Activated CD4-positive, alpha-beta T cell treated with anti-CD3 and anti-CD28 coated beads, Interleukin-2, amount 10 ng/mL, durations not matched to agents 7 days and 5 days (primary cell): ENCODE results near the gene SNX32. TPM values are rescaled to one million over a fixed set of nuclear protein-coding genes. Genes with fewer than 3 reads are reported as not detected.

Source experiments
- CTCF ChIA-PET: fragments of 350-600 bp; sonication (Branson Sonifier 250); formaldehyde crosslinking; loops from one replicate; lab custom pipeline; 2021; ENCODE audit warnings: antibody characterized with exemption; lab: Charles Lee
- POLR2A ChIA-PET: fragments of 350-600 bp; sonication (Branson Sonifier 250); formaldehyde crosslinking; loops from one replicate; lab custom pipeline; 2021; ENCODE audit warnings: antibody characterized with exemption; lab: Charles Lee
- DNase-seq: peaks from one replicate; pipeline ENCODE4 v3.0.0-alpha.2; 2020
- H3K27ac Mint-ChIP-seq: one replicate; pipeline ENCODE4 v1.8.0; 2021; ENCODE audit warnings: mild to moderate bottlenecking, moderate library complexity, mixed read lengths
- H3K27me3 Mint-ChIP-seq: one replicate; pipeline ENCODE4 v1.8.0; 2021; ENCODE audit warnings: mixed read lengths
- H3K36me3 Mint-ChIP-seq: one replicate; pipeline ENCODE4 v1.8.0; 2021; ENCODE audit warnings: low read depth, mixed read lengths
- H3K4me1 Mint-ChIP-seq: one replicate; pipeline ENCODE4 v1.8.0; 2021; ENCODE audit warnings: mixed read lengths
- H3K4me3 Mint-ChIP-seq: one replicate; pipeline ENCODE4 v1.8.0; 2021; ENCODE audit warnings: mild to moderate bottlenecking, moderate library complexity, mixed read lengths
- H3K9me3 Mint-ChIP-seq: one replicate; pipeline ENCODE4 v1.8.0; 2021; ENCODE audit warnings: mixed read lengths
- total RNA-seq, 2 experiments: library from RNA; stranded (reverse); gene quantifications; one replicate each; pipeline ENCODE4 v1.2.3, GENCODE V29; 2021

Gene SNX32
- total RNA-seq, 2 experiments from 2014 or later = 2.1 to 2.2 TPM

DNA sequence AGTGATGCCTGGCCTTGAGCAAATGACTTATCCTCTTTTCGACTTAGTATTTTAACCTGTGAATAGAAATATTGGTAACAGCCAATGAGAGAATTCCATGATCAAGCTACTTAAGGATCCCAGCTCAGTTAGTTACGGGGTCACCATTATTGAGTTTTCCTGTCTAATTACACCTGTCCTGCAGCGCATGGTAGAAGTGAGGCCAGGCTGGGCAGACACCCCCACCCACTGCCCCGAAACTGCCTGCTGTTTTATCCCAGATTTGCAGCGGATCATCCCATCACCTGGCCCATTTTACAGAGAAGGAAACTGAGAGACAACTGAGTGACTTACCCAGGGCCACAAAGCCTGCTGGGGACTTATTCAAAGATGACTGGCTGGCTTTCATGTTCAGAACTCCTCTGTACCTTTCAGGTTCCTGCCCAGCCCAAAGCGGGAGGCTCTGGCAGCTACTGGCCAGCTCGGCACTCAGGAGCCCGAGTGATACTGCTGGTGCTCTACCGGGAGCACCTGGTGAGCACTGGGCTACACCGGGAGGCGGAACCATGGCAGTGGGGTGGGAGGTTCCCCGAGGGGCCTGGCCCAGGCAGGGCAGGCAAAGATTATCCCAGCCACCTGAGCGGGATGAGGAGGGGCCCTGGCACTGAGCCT, 27.9 kb downstream of the SNX32 start:
- Mint-ChIP-seq H3K4me3 (peak overlapping the region; percentile 97), H3K9me3 (no peaks in the 10 kb centered on the region), H3K27ac (peak overlapping the region; percentile 99), H3K36me3 (peaks cover 37% of the 10 kb centered on the region), H3K4me1 (peaks cover 33% of the 10 kb centered on the region), H3K27me3 (no peaks in the 10 kb centered on the region)
- ChIA-PET CTCF (interaction anchor here (0.9 to 25.8 kb wide), 8 partner anchors 8 to 150 kb away, joined by 3 to 590 read pairs (median 22); partner anchors contain the start of genes AP5B1, CCDC85B, CTSW and FIBP), POLR2A (no interaction called here)
- DNase-seq = no peak

DNA sequence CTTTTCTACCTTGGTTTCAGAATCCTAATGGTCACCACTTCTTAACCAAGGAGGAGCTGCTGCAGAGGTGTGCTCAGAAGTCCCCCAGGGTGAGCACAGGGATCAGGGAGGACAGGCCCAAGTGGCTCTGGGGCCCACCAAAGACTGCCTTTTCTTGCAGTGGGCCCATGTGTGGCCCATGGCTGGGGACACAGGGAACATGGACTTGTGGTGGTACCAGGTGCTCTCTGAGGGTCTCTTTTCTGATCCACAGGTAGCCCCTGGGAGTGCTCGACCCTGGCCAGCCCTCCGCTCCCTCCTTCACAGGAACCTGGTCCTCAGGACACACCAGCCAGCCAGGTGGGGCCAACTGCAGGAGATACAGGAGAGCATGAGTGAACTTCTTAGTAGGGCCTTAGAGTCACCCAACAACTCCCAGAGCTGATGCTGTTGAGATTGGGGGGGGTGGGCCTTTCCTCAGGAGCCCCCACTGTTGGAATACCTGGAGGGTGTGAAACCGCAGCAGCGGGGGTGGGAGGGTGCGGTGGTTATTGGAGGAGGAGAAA, 28.5 kb downstream of the SNX32 start:
- Mint-ChIP-seq H3K4me1 (peaks cover 31% of the 10 kb centered on the region), H3K4me3 (peak overlapping the region; percentile 97), H3K27ac (peak overlapping the region; percentile 68), H3K27me3 (no peaks in the 10 kb centered on the region), H3K9me3 (no peaks in the 10 kb centered on the region), H3K36me3 (peaks cover 37% of the 10 kb centered on the region)
- no peak for DNase-seq
- ChIA-PET CTCF (interaction anchor here (0.7 to 25.8 kb wide), 6 partner anchors 8 to 150 kb away, joined by 3 to 590 read pairs (median 28); partner anchors contain the start of genes CCDC85B, CTSW, FIBP and KAT5), POLR2A (no interaction called here)

DNA sequence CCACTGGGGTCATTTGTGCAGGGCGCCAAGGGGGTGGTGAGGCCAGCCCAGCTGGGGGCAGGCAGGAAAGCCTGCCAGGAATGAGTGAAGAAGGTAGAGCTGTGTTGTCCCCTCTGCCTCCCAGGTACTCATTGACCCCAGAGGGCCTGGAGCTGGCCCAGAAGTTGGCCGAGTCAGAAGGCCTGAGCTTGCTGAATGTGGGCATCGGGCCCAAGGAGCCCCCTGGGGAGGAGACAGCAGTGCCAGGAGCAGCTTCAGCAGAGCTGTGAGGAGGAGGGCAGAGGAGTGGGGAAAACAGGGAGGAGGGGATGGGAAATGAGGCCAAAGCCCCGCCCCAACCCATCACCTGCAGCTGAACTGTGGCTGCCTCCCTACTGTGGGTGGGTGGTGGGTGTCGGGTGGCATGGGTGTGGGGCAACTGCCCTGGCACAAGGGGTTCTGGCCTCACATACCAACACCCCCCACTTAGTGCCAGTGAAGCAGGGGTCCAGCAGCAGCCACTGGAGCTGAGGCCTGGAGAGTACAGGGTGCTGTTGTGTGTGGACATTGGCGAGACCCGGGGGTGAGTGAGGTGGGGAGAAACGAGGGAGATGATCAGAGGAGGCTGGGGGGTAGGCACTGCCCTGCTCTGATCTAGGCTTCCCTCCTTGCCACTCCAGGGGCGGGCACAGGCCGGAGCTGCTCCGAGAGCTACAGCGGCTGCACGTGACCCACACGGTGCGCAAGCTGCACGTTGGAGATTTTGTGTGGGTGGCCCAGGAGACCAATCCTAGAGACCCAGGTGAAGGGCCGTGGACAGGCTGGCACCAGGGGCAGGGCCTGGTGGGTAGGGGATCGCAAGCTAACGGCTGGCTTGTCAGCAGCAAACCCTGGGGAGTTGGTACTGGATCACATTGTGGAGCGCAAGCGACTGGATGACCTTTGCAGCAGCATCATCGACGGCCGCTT, 29.5 kb downstream of the SNX32 start:
- POLR2A ChIA-PET = no interaction called here
- peaks cover 30% of the 10 kb centered on the region for H3K4me1 Mint-ChIP-seq

DNA sequence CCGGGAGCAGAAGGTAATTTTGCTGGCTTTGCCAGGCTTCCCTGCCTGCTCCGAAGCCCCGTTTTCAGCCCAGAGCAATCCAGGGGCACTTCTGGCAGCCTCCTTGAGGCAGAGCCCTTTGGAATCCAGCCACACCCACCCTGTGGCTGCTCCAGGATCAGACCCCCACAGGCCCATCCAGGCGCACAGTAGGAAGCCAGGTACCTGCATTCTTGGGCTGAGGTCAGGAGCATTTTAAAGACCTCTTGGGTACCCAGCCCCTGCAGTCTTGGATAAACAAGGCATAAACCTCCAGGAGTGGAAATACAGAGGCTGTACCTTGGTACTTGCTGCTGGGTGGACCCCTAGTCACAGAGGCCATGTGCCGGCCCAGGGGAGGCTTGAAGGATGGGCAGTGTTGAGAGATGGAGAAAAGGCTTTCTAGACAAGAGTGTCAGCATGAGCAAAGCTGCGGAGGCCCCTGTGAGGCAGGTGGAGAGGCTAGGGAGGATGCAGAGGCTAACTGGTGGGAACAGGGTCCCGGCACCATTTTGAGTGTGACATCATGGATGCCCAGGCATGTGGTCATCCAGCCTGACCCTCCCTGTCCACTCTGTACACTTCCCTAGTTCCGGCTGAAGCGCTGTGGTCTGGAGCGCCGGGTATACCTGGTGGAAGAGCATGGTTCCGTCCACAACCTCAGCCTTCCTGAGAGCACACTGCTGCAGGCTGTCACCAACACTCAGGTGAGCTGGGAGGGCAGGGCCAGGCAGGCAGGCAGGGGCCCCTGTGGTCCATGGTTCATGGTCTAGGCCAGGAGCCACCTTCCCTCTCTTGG, 30.3 kb downstream of the SNX32 start:
- Mint-ChIP-seq H3K36me3 (peaks cover 41% of the 10 kb centered on the region), H3K4me1 (peaks cover 28% of the 10 kb centered on the region), H3K9me3 (no peaks in the 10 kb centered on the region), H3K27ac (no peak overlapping the region), H3K27me3 (no peaks in the 10 kb centered on the region), H3K4me3 (no peak overlapping the region)
- ChIA-PET POLR2A (no interaction called here), CTCF (interaction anchor here (1.7 to 25.8 kb wide), 3 partner anchors 10 to 23 kb away, joined by 4 to 590 read pairs (median 50); partner anchors contain the start of genes CCDC85B, CTSW and FIBP)
- DNase-seq = no peak

More for the DNA sequence above, 29.5 kb downstream of the SNX32 start:
- H3K4me3 Mint-ChIP-seq = peak overlapping the region; percentile 44
- H3K27ac Mint-ChIP-seq = peak overlapping the region; percentile 68
- CTCF ChIA-PET = interaction anchor here (0.7 to 25.8 kb wide), 5 partner anchors 7 to 151 kb away, joined by 3 to 590 read pairs (median 50); partner anchors contain the start of genes CCDC85B, CTSW, FIBP and KAT5
- no peaks in the 10 kb centered on the region for H3K9me3 Mint-ChIP-seq
- no peak for DNase-seq
- no peaks in the 10 kb centered on the region for H3K27me3 Mint-ChIP-seq
- H3K36me3 Mint-ChIP-seq = peaks cover 41% of the 10 kb centered on the region

DNA sequence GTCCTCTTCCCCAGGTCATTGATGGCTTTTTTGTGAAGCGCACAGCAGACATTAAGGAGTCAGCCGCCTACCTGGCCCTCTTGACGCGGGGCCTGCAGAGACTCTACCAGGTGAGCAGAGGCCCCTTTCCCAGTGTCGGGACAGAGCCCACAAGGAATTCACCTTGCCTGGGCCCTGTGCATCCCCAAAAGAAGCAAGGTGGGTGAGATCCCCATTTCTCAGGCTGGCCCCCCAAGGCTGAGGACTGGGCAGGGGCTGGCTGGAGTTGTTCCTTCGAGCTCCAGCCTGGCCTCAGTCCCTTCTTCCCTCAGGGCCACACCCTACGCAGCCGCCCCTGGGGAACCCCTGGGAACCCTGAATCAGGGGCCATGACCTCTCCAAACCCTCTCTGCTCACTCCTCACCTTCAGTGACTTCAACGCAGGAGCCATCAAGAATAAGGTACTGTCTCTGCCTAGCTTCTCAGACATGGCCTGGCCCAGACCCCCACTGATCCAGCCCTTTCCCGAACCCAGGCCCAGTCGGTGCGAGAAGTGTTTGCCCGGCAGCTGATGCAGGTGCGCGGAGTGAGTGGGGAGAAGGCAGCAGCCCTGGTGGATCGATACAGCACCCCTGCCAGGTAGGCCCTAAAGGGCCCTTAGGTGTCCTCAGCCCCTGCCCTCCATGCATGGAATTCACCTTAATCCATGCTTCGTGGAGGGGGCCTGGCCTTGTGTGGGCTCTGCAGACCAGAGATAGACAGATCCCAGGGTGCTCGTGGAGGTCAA, 31.1 kb downstream of the SNX32 start:
- ChIA-PET POLR2A (no interaction called here), CTCF (interaction anchor here (1.7 to 25.8 kb wide), 2 partner anchors 9 to 23 kb away, joined by 4 to 590 read pairs; partner anchors contain the start of genes CCDC85B, CTSW and FIBP)
- Mint-ChIP-seq H3K36me3 (peaks cover 41% of the 10 kb centered on the region), H3K27ac (no peak overlapping the region), H3K4me1 (peaks cover 29% of the 10 kb centered on the region), H3K9me3 (no peaks in the 10 kb centered on the region), H3K27me3 (no peaks in the 10 kb centered on the region), H3K4me3 (no peak overlapping the region)
- DNase-seq = no peak

DNA sequence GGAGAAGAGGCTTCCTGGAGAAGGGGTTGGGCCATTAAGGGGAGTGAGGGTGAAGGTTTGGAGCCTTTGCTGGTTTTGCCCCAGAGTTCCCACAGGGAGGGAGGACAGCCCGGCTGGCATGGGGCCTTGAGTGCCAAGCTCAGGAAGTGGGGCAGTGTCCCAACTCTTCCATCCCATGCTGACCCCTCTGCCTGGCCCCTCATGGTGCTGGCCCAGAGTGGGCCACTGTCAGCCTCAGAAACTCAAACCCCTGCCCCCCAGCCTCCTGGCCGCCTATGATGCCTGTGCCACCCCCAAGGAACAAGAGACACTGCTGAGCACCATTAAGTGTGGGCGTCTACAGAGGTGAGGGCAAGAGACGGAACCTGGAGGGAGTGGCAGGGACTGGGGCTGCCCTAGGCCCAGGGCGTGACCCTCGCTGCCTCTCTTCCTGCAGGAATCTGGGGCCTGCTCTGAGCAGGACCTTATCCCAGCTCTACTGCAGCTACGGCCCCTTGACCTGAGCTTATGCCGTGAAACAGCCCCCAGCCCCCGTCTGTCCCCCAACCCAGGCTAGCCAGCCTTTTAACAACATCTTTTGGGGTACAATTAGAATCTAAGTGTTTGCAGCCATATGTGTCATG, 31.9 kb downstream of the SNX32 start:
- H3K36me3 Mint-ChIP-seq = peaks cover 40% of the 10 kb centered on the region
- POLR2A ChIA-PET = no interaction called here
- no peaks in the 10 kb centered on the region for H3K27me3 Mint-ChIP-seq
- DNase-seq = no peak
- H3K27ac Mint-ChIP-seq = peak overlapping the region; percentile 13
- H3K4me1 Mint-ChIP-seq = peaks cover 32% of the 10 kb centered on the region
- H3K4me3 Mint-ChIP-seq = no peak overlapping the region
- no peaks in the 10 kb centered on the region for H3K9me3 Mint-ChIP-seq
- CTCF ChIA-PET = interaction anchor here (1.7 to 25.8 kb wide), 2 partner anchors 8 to 22 kb away, joined by 4 to 590 read pairs; partner anchors contain the start of genes CCDC85B, CTSW and FIBP

DNA sequence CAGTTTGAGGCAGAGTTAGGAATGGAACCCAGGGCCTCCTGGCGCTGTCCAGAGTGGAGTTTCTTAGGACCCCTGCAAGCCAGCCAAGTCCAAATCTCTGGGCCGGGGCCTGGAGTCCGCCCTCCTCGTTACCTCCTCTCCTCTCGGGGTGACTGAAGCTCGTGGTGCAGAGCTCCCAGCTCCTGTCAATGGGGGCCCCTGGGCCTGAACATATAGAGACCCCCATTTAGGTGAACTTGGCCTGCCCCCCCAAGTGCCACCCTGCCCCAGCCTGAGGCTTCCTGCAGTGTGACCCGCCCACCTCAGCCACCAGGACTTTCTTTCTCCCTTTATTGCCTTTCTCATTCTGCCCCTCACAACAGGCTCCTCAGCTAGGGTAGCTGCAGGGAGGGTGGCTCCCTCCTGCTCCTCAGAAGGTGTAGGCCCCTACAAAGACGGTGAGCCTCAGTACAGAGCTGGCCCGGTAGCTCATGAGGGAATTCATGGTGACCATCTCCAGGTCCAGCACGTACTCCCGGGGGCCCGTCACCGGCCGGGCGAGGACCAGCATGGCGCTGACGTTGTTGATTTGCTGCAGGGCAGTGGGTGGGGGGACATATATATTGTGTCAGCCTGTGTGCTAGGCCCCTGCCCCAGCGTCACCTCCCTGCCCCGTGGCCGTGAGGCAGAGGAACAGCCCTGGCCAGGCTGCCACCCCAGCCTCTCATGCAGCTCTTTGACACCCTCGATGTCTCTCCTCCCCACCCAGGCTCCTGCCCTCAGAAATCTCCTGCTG, 32.9 kb downstream of the SNX32 start:
- CTCF ChIA-PET = interaction anchor here (25.8 kb wide), 1 partner anchor 21 kb away, joined by 590 read pairs; the partner anchor contains the start of genes CCDC85B, CTSW and FIBP
- POLR2A ChIA-PET = no interaction called here
- H3K9me3 Mint-ChIP-seq = no peaks in the 10 kb centered on the region
- DNase-seq = no peak
- peak overlapping the region; percentile 68 for H3K27ac Mint-ChIP-seq
- no peak overlapping the region for H3K4me3 Mint-ChIP-seq
- H3K4me1 Mint-ChIP-seq = peaks cover 35% of the 10 kb centered on the region
- peaks cover 34% of the 10 kb centered on the region for H3K36me3 Mint-ChIP-seq
- no peaks in the 10 kb centered on the region for H3K27me3 Mint-ChIP-seq

DNA sequence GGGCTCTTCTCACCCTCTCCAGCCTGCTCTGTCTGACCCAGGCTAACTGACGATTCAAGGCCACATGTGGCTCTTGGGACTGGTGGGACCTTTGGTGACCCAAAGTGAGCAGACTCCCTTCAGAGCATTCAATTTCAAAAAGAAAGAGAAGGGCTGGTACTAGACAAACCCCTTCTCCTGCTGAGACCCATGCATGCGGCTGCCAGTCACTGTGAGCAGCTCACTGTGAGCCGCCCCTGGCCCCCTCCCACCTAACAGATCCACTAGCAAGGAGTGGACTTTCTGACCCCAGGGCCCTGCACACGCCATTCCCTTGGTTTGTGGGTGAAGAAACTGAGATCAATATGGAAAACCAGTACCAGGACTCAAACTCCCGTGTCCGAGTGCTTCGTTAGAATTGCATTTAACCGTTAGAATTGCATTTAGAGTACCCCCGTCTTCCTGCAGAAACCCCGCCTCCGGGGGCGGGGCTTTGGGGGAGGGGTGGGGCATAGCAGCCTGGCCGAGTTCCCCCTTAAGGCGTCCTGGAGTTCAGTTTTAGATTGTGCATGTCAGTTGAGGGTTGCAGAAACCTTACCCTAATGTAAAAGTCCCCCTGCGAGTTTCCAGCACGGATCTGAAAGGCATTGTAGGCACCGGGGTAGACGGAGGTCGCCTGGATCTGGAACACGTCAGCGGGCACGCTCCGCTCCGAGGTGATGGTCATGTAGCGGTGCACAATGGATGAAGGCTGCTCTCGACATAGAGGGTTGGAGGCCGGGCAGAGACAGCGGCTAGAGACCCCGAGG, 33.7 kb downstream of the SNX32 start:
- H3K36me3 Mint-ChIP-seq = peaks cover 31% of the 10 kb centered on the region
- H3K4me3 Mint-ChIP-seq = no peak overlapping the region
- DNase-seq = no peak
- POLR2A ChIA-PET = no interaction called here
- peak overlapping the region; percentile 68 for H3K27ac Mint-ChIP-seq
- peaks cover 33% of the 10 kb centered on the region for H3K4me1 Mint-ChIP-seq
- no peaks in the 10 kb centered on the region for H3K9me3 Mint-ChIP-seq
- CTCF ChIA-PET = interaction anchor here (1.6 to 25.8 kb wide), 3 partner anchors 7 to 156 kb away, joined by 5 to 590 read pairs (median 86); partner anchors contain the start of genes CCDC85B, CFL1, CTSW and FIBP
- no peaks in the 10 kb centered on the region for H3K27me3 Mint-ChIP-seq

DNA sequence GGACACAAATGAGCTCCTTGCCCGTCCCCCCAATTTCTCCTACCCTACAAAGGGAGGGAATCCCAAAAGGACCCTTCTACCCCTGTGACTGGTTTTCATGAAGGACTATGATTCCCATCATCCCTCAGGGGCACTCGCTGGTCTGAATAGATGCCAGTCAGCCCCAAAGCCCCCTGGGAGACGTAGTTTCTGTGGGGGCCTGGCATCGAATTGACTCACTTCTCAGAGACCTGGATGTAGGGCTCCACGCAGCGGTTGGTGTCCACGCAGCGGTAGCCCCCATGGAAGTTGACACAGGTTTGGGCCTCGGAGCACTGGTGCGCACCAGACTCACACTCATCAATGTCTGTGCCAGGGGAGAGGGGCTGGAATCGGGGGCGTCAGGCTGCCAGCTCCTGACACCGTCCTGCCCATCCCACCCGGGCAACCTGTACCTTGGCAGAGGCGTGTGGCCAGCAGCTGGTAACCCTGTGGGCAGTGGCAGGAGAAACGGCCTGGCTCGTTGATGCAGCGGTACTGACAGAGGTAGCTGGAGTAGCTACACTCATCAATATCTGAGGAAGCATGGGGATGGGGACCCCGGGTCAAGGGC, 34.4 kb downstream of the SNX32 start:
- Mint-ChIP-seq H3K9me3 (no peaks in the 10 kb centered on the region), H3K27me3 (no peaks in the 10 kb centered on the region), H3K4me3 (no peak overlapping the region), H3K27ac (no peak overlapping the region), H3K36me3 (peaks cover 25% of the 10 kb centered on the region), H3K4me1 (peaks cover 30% of the 10 kb centered on the region)
- ChIA-PET CTCF (interaction anchor here (1.6 to 25.8 kb wide), 4 partner anchors 8 to 157 kb away, joined by 5 to 590 read pairs (median 46); partner anchors contain the start of genes CCDC85B, CFL1, CTSW and FIBP), POLR2A (no interaction called here)
- DNase-seq = no peak
